K562 (cell line): Measurements from ENCODE around the gene AIG1. TPM values are rescaled to one million over a fixed set of nuclear protein-coding genes. Genes with fewer than 3 reads are reported as not detected.

ENCODE experiments used
- ATAC-seq: fragments of 200-7000 bp; cut with Tn5 transposase; 3 replicates; pipeline ENCODE4 v1.9.1; 2020; ENCODE audit warnings: moderate library complexity
- BruUV-seq: library from RNA; stranded (reverse); fragments of 400-500 nt; replicated peaks from 2 replicates; lab custom pipeline; 2021; lab: Mats Ljungman, UMichigan
- CTCF ChIA-PET: fragments of 300-600 bp; formaldehyde crosslinking; extraction: SDS; loops from one replicate; lab custom pipeline; 2021; ENCODE audit warnings: low intra/inter-chr PET ratio; lab: Yijun Ruan, JAX
- POLR2A ChIA-PET: fragments of 300-600, 350-650 bp; sonication (Branson Sonifier 250); formaldehyde crosslinking; extraction: SDS; loops from one replicate; lab custom pipeline; 2021; ENCODE audit warnings: antibody characterized with exemption, inconsistent platforms; lab: Yijun Ruan, JAX
- DNase-seq, 4 experiments: peaks; one replicate each; pipeline versions ENCODE4 v3.0.0 to v3.0.0-alpha.2; 2011 to 2018; ENCODE audit warnings: low spot score in 3 of 4, mixed read lengths in 3 of 4; ENCODE audit errors: extremely low read depth in 1 of 4
- FAIRE-seq: peaks from 2 replicates; lab custom pipeline; 2011; peaks lifted over from hg19 to GRCh38; lab: Jason Lieb, UNC
- H2AFZ ChIP-seq: 2 replicates; pipeline ENCODE4 v1.6.0; 2011; ENCODE audit warnings: low read depth, low read length, control low read depth, inconsistent platforms
- H3K27ac ChIP-seq: fragments of 200-600 bp; 3 replicates; pipeline ENCODE4 v1.8.0; 2011; ENCODE audit warnings: low read depth, mild to moderate bottlenecking, control low read depth, inconsistent platforms, low read length, moderate library complexity, mixed read lengths; ENCODE audit errors: extremely low read depth
- H3K27me3 ChIP-seq, 2 experiments: fragments of 300-600 bp in 1 of 2; 2 replicates in 1 of 2; 3 replicates in 1 of 2; pipeline versions ENCODE4 v1.6.0 to v1.8.0; 2011; ENCODE audit warnings: inconsistent platforms in 2 of 2, low read length in 2 of 2, mild to moderate bottlenecking in 1 of 2, mixed read lengths in 1 of 2, moderate library complexity in 1 of 2; ENCODE audit not compliant: control insufficient read depth in 2 of 2, insufficient read depth in 2 of 2
- H3K36me3 ChIP-seq: fragments of 300-600 bp; 3 replicates; pipeline ENCODE4 v1.8.0; 2011; ENCODE audit warnings: mild to moderate bottlenecking, low read length, inconsistent platforms; ENCODE audit not compliant: control insufficient read depth, insufficient read depth
- H3K4me1 ChIP-seq, 2 experiments: fragments of 200-600 bp in 1 of 2; replicated peaks in 1 of 2; 2 replicates in 1 of 2; 3 replicates in 1 of 2; pipeline versions ENCODE4 v1.5.1 to v1.8.0; 2011; ENCODE audit warnings: inconsistent platforms in 2 of 2, low read length in 2 of 2, mild to moderate bottlenecking in 1 of 2, mixed read lengths in 1 of 2, moderate library complexity in 1 of 2; ENCODE audit not compliant: control insufficient read depth in 2 of 2, insufficient read depth in 2 of 2
- H3K4me2 ChIP-seq: 2 replicates; pipeline ENCODE4 v1.6.1; 2011; ENCODE audit warnings: low read length, control low read depth, inconsistent platforms, mixed read lengths; ENCODE audit not compliant: insufficient read depth
- H3K4me3 ChIP-seq: fragments of 200-600 bp; sonication (generic), shearing (Covaris generic); 2 replicates; pipeline ENCODE4 v1.5.1; 2016; ENCODE audit warnings: control low read depth, inconsistent platforms
- H3K79me2 ChIP-seq: fragments of 200-600 bp; 3 replicates; pipeline ENCODE4 v1.8.0; 2011; ENCODE audit warnings: low read length, inconsistent platforms; ENCODE audit not compliant: control insufficient read depth, insufficient read depth
- H3K9ac ChIP-seq, 2 experiments: 2 replicates each; pipeline versions ENCODE4 v1.6.0 to v1.6.1; 2011; ENCODE audit warnings: low read depth in 2 of 2, low read length in 2 of 2, control low read depth in 1 of 2, inconsistent platforms in 1 of 2, mild to moderate bottlenecking in 1 of 2, mixed read lengths in 1 of 2; ENCODE audit not compliant: insufficient read depth in 1 of 2
- H3K9me1 ChIP-seq: one replicate; pipeline ENCODE4 v1.6.0; 2011; ENCODE audit warnings: inconsistent platforms, mild to moderate bottlenecking, low read length, moderate library complexity; ENCODE audit not compliant: control insufficient read depth, insufficient read depth
- H3K9me3 ChIP-seq: replicated peaks from 2 replicates; pipeline ENCODE4 v1.5.1; 2011; ENCODE audit warnings: low read depth, low read length, inconsistent platforms; ENCODE audit not compliant: control insufficient read depth, insufficient read depth
- H4K20me1 ChIP-seq: replicated peaks from 2 replicates; pipeline ENCODE4 v1.6.1; 2011; ENCODE audit warnings: low read length, inconsistent platforms, mixed read lengths; ENCODE audit not compliant: control insufficient read depth, insufficient read depth
- BRCA1 ChIP-seq, 2 experiments: fragments of 450-650 bp in 1 of 2; sonication (generic) in 1 of 2; formaldehyde crosslinking in 1 of 2; IDR thresholded peaks; 2 replicates each; pipeline versions ENCODE4 v1.5.0 to v1.6.1; 2017 to 2020; ENCODE audit warnings: mild to moderate bottlenecking in 1 of 2, missing genetic modification reagents in 1 of 2
- BRD4 ChIP-seq: fragments of 200-600 bp; sonication (generic); IDR thresholded peaks from 2 replicates; pipeline ENCODE4 v1.6.1; 2017; ENCODE audit warnings: inconsistent platforms
- CBX1 ChIP-seq: sonication (generic); IDR thresholded peaks from 2 replicates; pipeline ENCODE4 v1.6.1; 2016; ENCODE audit warnings: antibody characterized with exemption, low read depth, mild to moderate bottlenecking
- CEBPB ChIP-seq: fragments of 450-650 bp; IDR thresholded peaks from 2 replicates; pipeline ENCODE4 v1.6.1; 2016; ENCODE audit warnings: missing genetic modification characterization, missing compliant biosample characterization
- KDM1A ChIP-seq, 2 experiments: fragments of 450-650 bp; IDR thresholded peaks; 2 replicates each; pipeline ENCODE4 v1.6.1; 2016; ENCODE audit warnings: mild to moderate bottlenecking in 2 of 2
- NR0B1 ChIP-seq: fragments of 450-650 bp; IDR thresholded peaks from one replicate; pipeline ENCODE4 v1.6.1; 2018; ENCODE audit warnings: mild to moderate bottlenecking, moderate library complexity; ENCODE audit not compliant: partially characterized antibody
- NR2F6 ChIP-seq: fragments of 450-650 bp; formaldehyde crosslinking; IDR thresholded peaks from 2 replicates; pipeline ENCODE4 v1.4.0; 2020; ENCODE audit warnings: mild to moderate bottlenecking
- PHB ChIP-seq: fragments of 250-450 bp; sonication (Bioruptor Pico); IDR thresholded peaks from 2 replicates; pipeline ENCODE4 v1.5.0; 2021
- RBM25 ChIP-seq: fragments of 200-400 bp; formaldehyde crosslinking; IDR thresholded peaks from 2 replicates; pipeline ENCODE4 v1.6.1; 2018; ENCODE audit warnings: low read length, low read depth, moderate library complexity; ENCODE audit not compliant: severe bottlenecking
- SMAD1 ChIP-seq: fragments of 150-350 bp; IDR thresholded peaks from 2 replicates; pipeline ENCODE4 v1.6.1; 2014; ENCODE audit warnings: low read length, low read depth; ENCODE audit not compliant: partially characterized antibody
- ZC3H8 ChIP-seq: fragments of 450-650 bp; IDR thresholded peaks from 2 replicates; pipeline ENCODE4 v1.6.1; 2017
- ZNF146 ChIP-seq: IDR thresholded peaks from one replicate; pipeline ENCODE4 v1.6.1; 2018; ENCODE audit warnings: missing compliant biosample characterization; ENCODE audit not compliant: unreplicated experiment
- ZNF311 ChIP-seq: fragments of 250-450 bp; sonication (Bioruptor Pico); IDR thresholded peaks from 2 replicates; pipeline ENCODE4 v1.4.0; 2020; ENCODE audit warnings: mild to moderate bottlenecking, moderate library complexity
- ZNF785 ChIP-seq: fragments of 250-450 bp; sonication (Bioruptor Pico); IDR thresholded peaks from 2 replicates; pipeline ENCODE4 v1.4.0; 2020; ENCODE audit warnings: mild to moderate bottlenecking
- WGBS: fragments of 100-300 bp; shearing (Covaris generic); methylation state at CpG from one replicate; pipeline ENCODE4 v1.1.6; 2016; ENCODE audit warnings: low coverage, mixed read lengths; ENCODE audit not compliant: insufficient coverage; ENCODE audit errors: missing lambda C conversion rate; 5-methylcytosine and 5-hydroxymethylcytosine counted together
- in situ Hi-C: fragments of 300-500 bp; cut with MboI; formaldehyde crosslinking; loops from 4 replicates; pipeline ENCODE4 v1.15.0; 2018; ENCODE audit warnings: inconsistent platforms, mixed read lengths
- intact Hi-C: fragments of 100-400 bp; cut with micrococcal nuclease; formaldehyde crosslinking; loops from 2 replicates; pipeline ENCODE4 v1.14.2; 2022
- polyA plus RNA-seq, 8 experiments: library from polyadenylated mRNA; depleted of rRNA in 4 of 8; stranded (reverse) in 5 of 8; unstranded in 3 of 8; fragments of >200 nt; fragmentation: Nextera tagmentation in 2 of 8; fragmentation: Illumina TruSeq in 1 of 8; extraction: Ambion mirVana in 2 of 8; extraction: Trizol in 1 of 8; gene quantifications; 2 replicates each; pipeline versions ENCODE4 v1.2.1 to v1.2.3, GENCODE V29; 2011 to 2014; ENCODE audit warnings: inconsistent platforms in 1 of 8, missing spikeins in 1 of 8
- total RNA-seq, 7 experiments: library from RNA; depleted of rRNA in 6 of 7; stranded (reverse); fragments of >200 nt in 6 of 7; fragmentation: Illumina TruSeq in 2 of 7; extraction: Trizol in 2 of 7; gene quantifications; 2 replicates each; pipeline versions ENCODE4 v1.2.1 to v1.2.3, GENCODE V29; 2011 to 2021; ENCODE audit warnings: low replicate concordance in 1 of 7
- TF ChIP-seq, protein P1 (sequence below): fragments of 450-650 bp; IDR thresholded peaks from 2 replicates; pipeline ENCODE4 v1.6.1; 2018; ENCODE audit warnings: mild to moderate bottlenecking, low read depth; ENCODE audit not compliant: partially characterized antibody
- TF ChIP-seq, protein P2 (sequence below): sonication (generic); formaldehyde crosslinking; IDR thresholded peaks from 2 replicates; pipeline ENCODE4 v1.8.1; 2023; ENCODE audit warnings: mild to moderate bottlenecking, missing genetic modification reagents
- TF ChIP-seq, protein P3 (sequence below): sonication (generic); formaldehyde crosslinking; IDR thresholded peaks from 2 replicates; pipeline ENCODE4 v1.8.0; 2022; ENCODE audit warnings: mild to moderate bottlenecking, missing genetic modification reagents

Gene AIG1
- total and polyA plus RNA-seq, 9 of the 15 experiments (the other 6 are each of a cell fraction or from before 2014, with no cell fraction given), result 74.8 to 333 (median 127) TPM

GRCh38 chr6:143193571-143194094 lies 132.9 kb downstream of the AIG1 start:
- ATAC-seq (no peak), FAIRE-seq (no peak), DNase-seq (no peak)
- BruUV-seq, result no TSS peak
- Histone ChIP-seq H3K4me2 (no peak overlapping the region), H3K4me3 (no peak overlapping the region), H2AFZ (no peak overlapping the region), H3K79me2 (peaks cover 28% of the 10 kb centered on the region; the same call in 1 of the 3 replicates), H3K9ac (no peak overlapping the region), H3K9me1 (no peaks in the 10 kb centered on the region), H3K27ac (no peak overlapping the region), H3K9me3 (no peaks in the 10 kb centered on the region), H3K36me3 (peaks cover 94% of the 10 kb centered on the region), H3K4me1 (peaks cover 4 to 38% of the 10 kb centered on the region in 2 experiments; a peak in 4 of 5 replicates), H3K27me3 (no peaks in the 10 kb centered on the region), H4K20me1 (no peaks in the 10 kb centered on the region)
- intact Hi-C loops (no loop called here), in situ Hi-C loops (no loop called here)
- ChIA-PET CTCF (no interaction called here), POLR2A (interaction anchor here (1.1 to 1.7 kb wide), 2 partner anchors 9 to 18 kb away, joined by 5 read pairs; no protein-coding TSS in a partner anchor)
- 100% methylated on average over 1 of the region's 1 CpG for WGBS
- TF ChIP-seq ZNF785 (CRISPR knock-in tag), result no peak
- TF ChIP-seq ZNF311 (CRISPR knock-in tag), result no peak
- TF ChIP-seq, protein P1, sequence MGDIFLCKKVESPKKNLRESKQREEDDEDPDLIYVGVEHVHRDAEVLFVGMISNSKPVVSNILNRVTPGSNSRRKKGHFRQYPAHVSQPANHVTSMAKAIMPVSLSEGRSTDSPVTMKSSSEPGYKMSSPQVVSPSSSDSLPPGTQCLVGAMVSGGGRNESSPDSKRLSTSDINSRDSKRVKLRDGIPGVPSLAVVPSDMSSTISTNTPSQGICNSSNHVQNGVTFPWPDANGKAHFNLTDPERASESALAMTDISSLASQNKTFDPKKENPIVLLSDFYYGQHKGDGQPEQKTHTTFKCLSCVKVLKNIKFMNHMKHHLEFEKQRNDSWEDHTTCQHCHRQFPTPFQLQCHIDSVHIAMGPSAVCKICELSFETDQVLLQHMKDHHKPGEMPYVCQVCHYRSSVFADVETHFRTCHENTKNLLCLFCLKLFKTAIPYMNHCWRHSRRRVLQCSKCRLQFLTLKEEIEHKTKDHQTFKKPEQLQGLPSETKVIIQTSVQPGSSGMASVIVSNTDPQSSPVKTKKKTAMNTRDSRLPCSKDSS, result no peak
- no peak for TF ChIP-seq NR2F6 (CRISPR knock-in tag)
- TF ChIP-seq ZNF146 (CRISPR knock-in tag), result no peak
- no peak for TF ChIP-seq PHB (CRISPR knock-in tag)
- TF ChIP-seq CEBPB (tag), result no peak
- no peak for TF ChIP-seq NR0B1
- TF ChIP-seq BRD4, result no peak
- TF ChIP-seq SMAD1, result no peak
- 0 out of 2 replicates have a peak, but pooled peaks have one; percentile 17 for TF ChIP-seq CBX1
- TF ChIP-seq, protein P2, sequence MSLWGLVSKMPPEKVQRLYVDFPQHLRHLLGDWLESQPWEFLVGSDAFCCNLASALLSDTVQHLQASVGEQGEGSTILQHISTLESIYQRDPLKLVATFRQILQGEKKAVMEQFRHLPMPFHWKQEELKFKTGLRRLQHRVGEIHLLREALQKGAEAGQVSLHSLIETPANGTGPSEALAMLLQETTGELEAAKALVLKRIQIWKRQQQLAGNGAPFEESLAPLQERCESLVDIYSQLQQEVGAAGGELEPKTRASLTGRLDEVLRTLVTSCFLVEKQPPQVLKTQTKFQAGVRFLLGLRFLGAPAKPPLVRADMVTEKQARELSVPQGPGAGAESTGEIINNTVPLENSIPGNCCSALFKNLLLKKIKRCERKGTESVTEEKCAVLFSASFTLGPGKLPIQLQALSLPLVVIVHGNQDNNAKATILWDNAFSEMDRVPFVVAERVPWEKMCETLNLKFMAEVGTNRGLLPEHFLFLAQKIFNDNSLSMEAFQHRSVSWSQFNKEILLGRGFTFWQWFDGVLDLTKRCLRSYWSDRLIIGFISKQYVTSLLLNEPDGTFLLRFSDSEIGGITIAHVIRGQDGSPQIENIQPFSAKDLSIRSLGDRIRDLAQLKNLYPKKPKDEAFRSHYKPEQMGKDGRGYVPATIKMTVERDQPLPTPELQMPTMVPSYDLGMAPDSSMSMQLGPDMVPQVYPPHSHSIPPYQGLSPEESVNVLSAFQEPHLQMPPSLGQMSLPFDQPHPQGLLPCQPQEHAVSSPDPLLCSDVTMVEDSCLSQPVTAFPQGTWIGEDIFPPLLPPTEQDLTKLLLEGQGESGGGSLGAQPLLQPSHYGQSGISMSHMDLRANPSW, result no peak
- TF ChIP-seq, protein P3, sequence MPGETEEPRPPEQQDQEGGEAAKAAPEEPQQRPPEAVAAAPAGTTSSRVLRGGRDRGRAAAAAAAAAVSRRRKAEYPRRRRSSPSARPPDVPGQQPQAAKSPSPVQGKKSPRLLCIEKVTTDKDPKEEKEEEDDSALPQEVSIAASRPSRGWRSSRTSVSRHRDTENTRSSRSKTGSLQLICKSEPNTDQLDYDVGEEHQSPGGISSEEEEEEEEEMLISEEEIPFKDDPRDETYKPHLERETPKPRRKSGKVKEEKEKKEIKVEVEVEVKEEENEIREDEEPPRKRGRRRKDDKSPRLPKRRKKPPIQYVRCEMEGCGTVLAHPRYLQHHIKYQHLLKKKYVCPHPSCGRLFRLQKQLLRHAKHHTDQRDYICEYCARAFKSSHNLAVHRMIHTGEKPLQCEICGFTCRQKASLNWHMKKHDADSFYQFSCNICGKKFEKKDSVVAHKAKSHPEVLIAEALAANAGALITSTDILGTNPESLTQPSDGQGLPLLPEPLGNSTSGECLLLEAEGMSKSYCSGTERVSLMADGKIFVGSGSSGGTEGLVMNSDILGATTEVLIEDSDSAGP, result no peak
- peak; percentile 52 for TF ChIP-seq RBM25
- TF ChIP-seq ZC3H8, result no peak
- no peak for TF ChIP-seq BRCA1 (IDR thresholded peaks at IDR 0.05)
- no peak for TF ChIP-seq BRCA1 (CRISPR knock-in tag; IDR thresholded peaks at IDR 0.05)
- no peak for TF ChIP-seq KDM1A (IDR thresholded peaks at IDR 0.05)
